ENCODE results near the gene CANT1.

CANT1 gene

DNA sequence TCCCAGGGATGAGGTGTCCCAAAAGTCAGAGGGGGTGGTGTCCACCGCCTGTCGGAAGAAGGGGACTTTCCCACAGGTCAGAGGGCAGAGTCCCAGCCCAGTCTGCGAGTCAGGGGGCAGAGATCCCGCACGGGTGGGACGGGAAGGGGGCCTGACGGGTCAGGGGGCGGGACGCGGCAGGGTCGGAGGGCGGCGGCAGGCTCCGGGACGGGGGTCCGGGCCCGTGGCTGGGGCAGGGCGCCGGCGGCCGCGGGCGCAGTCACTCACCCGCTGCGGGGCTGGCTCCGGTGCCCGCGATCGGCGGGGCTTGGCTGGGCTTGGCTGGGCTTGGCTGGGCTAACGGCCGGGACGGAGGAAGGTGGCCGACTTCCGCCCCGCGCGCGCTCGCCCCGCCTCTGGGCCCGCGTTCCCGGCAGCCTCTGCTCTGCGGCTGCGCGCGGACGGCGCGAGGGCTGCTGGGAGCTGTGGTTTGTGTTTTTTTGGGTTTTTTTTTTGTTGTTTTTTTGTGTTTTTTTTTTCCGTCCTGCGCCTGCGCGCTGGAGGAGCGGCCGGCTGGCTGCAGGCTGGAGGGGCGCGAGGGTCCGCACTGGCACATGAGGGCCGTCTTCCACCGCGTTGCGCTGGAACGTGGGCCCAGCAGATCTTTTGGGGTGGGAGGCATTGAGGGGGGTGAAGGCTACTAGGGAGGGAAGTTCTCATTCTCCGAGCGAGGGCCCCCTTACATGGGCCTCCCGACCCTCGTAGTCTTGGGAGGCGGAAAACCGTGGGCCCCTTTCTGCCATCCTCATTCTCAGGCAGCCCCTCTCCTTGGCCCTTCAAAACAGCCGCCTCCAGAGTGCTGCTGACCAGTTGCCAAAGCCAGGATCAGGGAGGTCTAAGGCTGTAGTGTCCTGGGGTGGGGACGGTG is at the start of gene CANT1:
Gene CANT1, minus strand, starts transcription at position 368 of the 907 bp plus-strand sequence. CDS start 12,142 bp downstream, outside the sequence.
- DNase-seq: peak; percentile 87

DNA sequence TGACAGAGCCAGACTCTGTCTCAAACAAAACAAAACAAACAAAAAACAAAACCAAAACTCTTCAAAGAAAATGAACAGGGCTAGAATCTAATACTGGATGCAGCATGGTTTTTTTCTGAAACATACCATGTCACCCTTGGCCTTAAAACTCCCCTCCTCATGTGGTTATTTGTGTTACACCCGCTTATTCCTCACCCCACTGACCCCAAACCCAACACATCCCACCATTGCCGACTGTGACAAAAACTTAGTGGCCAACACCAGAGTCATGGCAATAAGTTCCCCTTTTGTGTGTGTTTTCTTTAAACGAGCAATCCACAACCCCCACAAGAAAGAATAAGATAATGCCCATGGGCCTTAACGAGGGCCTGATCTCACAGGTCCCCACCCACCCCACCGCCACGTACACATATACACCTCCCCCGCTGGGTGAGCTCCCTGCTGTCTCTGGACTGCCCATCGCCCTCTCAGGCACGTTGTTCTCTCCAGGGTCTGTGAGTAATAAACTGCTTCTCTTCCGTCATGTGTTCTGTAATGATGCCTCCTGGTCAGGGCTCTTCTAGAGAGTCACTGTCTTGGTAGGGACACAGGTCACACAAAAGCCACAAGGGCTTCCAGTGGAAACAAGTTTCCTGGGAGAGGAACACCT is 48.3 kb upstream of the CANT1 start:
- DNase-seq: no peak

DNA sequence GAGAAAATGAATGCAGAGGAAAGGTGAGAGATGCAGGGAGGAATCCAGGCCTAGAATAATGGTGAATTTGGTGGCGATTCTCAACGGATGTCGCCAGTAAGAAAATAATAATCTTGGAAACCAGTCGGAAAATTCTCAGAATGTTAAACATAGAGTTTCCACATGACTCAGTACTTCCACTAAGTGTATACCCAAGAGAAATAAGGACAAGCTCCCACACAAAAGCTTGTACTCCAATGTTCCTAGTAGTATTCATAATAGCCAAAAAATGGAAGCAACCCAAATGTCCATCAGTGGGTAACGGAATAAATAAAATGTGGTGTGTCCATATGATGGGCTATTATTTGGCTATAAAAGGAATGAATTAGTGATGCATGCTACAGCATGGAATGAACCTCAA is 45.6 kb upstream of the CANT1 start:
- DNase-seq: no peak

DNA sequence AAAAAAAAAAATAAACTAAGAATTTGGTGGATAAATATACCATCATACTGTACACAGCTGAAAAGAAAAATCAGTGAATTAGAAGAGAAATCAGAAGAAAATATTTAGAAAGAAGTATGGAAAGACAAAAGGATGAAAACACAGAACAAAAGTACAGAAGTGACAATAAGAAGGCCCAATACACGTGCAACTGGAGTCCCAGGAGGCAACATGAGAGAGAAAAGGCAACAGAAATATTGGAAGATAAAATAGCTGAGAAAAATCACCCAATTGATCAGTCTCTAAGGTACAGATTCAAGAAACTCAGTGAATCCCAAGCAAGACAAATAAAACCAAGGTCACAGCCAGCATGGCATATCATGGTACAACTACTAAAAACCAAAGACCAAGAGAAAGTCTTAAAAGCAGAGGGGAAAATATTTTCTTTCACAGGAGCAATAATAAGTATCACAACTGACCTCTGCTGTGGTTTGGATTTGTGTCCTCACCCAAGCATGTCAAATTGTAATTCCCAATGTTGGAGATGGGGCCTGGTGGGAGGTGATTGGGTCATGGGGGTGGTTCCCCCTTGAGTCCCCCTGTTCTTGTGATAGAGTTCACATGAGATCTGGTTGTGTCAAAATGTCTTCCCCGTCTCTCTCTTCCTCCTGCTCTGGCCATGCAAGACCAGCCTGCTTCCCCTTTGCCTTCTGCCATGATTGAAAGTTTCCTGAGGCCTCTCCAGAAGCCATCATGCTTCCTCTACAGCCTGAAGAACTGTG is 44.8 kb upstream of the CANT1 start:
- no peak for DNase-seq

DNA sequence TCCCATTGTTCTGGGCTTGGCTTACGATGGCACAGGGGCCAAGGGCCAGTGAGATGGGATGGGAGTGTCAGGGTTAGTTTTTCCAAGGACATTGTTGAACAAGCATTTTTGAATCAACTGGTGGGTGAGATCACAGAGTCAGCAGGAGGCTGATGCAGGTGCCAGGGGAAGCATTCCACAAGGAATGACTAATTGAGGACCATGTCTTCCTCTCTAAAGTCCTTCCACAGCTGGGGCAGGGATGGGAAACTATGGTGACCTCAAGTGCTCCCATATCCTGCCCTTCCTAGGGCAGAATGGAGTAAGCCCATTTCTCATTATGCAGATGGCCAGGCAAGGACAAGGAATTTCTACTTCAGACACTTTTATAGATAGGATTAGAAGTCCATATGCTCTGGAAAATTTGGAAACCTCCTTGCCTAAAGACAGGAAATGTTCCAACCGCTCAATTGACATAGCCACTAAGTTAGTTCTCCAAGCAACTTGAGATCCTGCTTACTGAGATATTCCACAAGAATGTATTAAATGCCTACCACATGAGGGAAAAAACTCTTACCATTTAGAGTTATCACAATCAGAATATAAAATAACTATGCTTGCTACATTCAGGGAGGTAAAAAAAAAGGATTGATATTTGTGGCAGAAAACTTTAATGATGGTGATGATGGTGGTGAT is 43.8 kb upstream of the CANT1 start:
- no peak for DNase-seq

DNA sequence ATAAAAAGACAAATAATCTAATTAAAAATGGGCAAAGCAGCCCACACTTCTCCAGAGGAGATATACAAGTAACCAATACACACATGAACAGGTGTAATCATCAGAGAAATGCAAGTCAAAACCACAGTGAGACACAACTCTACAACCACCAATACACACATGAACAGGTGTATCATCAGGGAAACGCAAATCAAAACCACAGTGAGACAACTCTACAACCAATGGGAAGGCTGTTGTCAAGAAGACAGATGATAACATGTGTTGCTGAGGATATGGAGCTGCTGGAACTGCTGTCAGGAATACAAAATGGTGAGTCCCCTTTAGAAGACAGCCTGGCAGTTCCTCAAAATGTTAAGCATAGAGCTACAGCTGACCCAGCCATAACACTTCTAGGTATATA is 42.6 kb upstream of the CANT1 start:
- DNase-seq: no peak

DNA sequence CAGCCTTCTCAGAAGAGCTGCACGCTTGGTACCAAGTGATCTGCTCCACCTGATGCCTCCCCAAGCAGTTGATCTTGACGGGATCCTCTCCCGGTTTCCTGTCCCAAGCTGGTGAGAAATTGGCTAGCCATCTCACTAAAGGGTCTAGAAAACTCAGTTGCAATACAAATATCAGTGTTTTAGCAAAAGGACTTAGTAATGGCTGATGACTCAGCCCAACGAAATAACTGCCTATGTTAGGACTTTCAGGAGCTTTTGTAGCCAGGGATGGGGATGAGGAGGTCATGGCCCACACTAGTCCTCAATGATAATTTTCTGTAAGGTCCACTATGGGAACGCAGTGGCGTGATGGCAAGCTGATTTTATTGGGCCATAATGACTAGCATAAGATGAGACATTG is 41.7 kb upstream of the CANT1 start:
- no peak for DNase-seq

DNA sequence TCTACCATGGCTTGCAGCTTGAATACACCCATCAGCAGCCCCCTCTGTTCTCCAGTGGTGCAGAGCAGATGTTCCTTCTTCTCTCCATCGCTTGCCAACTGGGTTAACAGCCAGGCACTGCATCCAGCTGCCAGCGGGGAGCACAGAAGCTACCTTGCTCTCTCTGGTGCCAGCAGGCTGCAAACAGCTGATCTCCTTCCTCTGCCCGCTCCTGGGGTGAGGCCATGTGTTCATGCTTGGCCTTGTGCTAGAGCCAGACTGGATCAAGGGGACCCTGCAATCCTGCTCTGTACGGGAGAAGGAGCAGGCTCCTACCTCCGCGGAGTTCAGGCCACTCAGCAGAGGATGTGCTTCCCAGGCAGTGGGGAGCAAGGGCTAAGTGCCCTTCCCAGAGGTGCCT is 41.0 kb upstream of the CANT1 start:
- no peak for DNase-seq

DNA sequence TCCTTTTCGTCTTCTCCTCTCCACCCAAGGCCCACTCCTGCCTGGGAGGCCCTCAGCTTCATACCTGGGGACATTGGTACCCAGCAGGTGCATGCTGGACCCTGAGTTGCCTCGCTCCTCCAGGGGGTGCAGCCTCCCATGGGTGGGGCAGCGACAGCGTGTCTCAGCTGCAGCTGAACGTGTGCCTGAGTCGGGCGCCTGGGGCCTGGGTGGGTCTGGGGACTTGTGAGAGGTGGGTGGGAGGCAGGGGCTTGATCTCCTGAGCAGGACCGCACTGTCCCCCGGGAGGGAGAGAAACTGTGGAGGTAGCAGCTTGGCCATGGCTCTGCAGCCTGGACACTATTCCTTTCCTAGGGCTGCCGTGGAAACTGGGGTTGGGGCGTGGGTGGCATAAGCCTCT is 40.3 kb upstream of the CANT1 start:
- DNase-seq: no peak

DNA sequence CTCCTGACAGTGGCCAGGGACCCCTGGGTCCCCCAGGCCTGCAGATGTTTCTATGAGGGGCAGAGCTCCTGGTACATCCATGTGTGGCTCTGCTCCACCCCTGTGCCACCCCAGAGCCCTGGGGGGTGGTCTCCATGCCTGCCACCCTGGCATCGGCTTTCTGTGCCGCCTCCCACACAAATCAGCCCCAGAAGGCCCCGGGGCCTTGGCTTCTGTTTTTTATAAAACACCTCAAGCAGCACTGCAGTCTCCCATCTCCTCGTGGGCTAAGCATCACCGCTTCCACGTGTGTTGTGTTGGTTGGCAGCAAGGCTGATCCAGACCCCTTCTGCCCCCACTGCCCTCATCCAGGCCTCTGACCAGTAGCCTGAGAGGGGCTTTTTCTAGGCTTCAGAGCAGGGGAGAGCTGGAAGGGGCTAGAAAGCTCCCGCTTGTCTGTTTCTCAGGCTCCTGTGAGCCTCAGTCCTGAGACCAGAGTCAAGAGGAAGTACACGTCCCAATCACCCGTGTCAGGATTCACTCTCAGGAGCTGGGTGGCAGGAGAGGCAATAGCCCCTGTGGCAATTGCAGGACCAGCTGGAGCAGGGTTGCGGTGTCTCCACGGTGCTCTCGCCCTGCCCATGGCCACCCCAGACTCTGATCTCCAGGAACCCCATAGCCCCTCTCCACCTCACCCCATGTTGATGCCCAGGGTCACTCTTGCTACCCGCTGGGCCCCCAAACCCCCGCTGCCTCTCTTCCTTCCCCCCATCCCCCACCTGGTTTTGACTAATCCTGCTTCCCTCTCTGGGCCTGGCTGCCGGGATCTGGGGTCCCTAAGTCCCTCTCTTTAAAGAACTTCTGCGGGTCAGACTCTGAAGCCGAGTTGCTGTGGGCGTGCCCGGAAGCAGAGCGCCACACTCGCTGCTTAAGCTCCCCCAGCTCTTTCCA is 39.5 kb upstream of the CANT1 start:
- no peak for DNase-seq

DNA sequence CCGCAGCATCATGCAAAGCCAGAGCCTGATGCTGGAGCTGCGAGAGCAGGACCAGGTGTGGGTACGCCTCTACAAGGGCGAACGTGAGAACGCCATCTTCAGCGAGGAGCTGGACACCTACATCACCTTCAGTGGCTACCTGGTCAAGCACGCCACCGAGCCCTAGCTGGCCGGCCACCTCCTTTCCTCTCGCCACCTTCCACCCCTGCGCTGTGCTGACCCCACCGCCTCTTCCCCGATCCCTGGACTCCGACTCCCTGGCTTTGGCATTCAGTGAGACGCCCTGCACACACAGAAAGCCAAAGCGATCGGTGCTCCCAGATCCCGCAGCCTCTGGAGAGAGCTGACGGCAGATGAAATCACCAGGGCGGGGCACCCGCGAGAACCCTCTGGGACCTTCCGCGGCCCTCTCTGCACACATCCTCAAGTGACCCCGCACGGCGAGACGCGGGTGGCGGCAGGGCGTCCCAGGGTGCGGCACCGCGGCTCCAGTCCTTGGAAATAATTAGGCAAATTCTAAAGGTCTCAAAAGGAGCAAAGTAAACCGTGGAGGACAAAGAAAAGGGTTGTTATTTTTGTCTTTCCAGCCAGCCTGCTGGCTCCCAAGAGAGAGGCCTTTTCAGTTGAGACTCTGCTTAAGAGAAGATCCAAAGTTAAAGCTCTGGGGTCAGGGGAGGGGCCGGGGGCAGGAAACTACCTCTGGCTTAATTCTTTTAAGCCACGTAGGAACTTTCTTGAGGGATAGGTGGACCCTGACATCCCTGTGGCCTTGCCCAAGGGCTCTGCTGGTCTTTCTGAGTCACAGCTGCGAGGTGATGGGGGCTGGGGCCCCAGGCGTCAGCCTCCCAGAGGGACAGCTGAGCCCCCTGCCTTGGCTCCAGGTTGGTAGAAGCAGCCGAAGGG is 38.6 kb upstream of the CANT1 start:
- DNase-seq: no peak

DNA sequence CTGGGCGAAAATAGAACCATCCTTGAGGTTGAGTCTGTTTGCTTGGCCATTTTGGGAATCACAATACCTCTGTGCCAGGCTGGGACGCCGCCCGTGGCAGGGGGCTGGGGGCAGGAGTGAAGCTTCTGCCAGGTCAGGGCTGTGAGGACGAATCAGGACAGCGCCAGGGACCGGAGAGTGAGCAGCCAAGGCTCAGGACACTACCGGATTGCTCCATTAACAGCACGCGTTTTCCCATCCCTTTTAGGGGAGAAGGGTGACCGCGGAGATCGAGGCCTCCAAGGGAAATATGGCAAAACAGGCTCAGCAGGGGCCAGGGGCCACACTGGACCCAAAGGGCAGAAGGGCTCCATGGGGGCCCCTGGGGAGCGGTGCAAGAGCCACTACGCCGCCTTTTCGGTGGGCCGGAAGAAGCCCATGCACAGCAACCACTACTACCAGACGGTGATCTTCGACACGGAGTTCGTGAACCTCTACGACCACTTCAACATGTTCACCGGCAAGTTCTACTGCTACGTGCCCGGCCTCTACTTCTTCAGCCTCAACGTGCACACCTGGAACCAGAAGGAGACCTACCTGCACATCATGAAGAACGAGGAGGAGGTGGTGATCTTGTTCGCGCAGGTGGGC is 37.8 kb upstream of the CANT1 start:
- no peak for DNase-seq

DNA sequence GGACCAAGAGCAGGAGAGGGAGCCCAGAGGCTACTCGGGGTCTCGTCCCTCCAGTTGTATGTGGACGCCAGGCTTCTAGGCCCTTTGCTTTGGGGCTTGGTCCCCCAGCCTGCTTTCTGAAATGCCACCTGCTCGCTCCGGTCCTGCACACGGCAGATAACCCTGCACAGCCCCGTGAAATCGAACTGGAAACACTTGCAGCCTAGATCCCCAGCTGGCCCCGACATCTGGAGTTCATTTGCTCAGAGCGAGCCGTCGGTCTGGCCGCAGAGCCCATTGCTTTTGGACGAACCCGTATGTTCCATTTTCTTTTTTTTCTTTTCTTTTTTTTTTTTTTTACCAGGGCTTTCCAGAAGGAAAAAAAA is 37.3 kb upstream of the CANT1 start:
- no peak for DNase-seq

DNA sequence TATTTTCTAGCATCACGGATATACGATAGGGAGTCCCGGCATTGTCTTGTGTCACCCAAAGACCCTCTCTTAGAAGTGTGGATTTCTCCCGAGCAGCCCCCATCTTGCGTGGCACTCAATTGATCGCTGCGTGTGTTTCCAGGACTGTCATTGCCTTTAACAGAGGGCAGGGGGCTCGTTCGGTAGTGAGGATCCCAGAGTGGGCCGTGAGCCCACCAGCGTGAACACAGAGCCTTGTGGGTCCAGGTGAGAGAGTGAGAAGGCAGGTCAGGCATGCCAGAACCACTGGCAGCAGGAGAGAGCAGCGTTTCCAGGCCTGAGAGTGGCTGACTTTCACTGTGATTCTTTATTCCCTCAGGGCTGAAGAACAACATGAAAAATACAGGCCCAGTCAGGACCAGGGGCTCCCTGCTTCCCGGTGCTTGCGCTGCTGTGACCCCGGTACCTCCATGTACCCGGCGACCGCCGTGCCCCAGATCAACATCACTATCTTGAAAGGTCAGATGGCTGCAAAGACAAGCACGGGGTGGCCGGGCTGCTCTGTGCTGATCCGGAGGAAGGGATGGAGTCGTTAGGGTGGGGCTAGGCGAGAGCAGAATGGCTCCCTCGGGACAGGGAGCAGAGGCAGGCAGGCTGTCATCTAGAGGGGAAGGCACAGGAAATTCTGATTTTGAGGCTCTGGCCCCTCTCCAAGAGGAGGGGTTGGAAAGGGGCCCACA is 36.8 kb upstream of the CANT1 start:
- DNase-seq: no peak

DNA sequence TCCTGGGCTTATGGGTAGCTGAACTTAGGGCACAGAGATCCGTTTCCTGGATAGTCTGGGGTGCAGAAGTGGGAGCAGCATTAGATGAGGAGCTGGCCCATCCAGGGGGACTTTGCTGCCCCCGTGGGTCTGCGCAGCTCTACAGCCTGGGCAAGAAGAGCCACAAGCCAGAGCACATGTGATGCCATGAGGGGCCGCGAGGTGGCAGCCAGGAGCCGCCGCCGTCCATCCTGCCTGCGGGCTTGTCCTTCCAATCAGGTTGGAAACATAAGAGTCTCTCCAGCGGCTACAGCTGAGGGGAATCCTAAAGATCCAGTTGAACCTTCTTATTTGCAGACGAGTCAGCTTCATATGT is 36.3 kb upstream of the CANT1 start:
- DNase-seq: peak; percentile 61

DNA sequence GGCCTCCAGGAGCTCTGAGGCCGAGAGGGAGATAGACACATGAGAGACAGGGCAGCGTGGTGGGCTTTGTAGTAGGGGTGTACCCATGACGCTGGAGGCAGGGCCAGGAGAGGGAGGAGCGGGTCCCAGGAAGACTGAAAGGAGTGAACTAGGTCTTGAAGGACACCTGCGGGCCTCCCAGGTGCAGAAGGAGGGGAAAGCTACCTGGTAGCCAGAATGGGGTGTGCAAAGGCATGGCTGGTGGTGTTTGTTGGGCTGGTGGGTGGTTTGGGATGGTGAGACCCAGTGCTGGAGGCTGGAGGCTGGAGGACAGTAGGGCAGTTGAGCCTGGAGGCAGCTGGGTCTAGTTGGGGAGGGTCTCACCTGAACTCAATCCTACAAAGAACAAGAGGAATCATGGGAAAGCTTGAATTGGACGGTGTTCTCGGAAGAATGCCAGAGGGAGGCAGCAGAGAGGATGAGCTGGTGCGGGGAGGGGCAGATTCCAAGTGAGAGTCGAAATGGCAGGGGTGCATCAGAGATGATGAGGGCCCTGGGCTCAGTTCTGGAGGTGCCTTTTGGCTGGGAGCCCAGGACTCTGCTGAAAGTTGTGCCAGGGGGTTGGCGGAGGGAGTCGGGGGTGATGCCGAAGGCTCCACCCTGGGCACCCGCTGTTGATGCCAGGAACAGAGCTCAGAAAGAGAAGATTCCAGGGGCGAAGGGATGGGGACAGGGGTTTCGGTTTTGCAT is 35.6 kb upstream of the CANT1 start:
- no peak for DNase-seq

DNA sequence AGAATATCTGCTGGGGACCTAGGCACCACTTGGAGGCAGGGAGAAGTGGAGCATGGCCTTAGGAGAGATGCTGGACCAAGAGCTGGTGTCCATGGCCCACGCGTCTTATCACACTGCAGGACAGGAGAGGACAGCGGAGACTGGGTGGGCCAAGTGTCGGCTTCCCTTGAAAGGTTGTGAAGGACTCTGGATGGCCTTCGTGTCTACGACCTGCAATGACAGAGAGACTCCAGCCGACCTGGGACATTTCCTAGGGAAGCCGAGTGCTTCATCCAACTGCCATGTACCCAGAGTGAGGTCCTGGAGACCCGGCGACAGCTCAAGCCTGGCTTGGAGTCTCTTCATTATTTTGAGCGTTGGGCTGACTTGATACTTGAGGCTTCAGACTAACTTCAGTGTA is 34.9 kb upstream of the CANT1 start:
- DNase-seq: no peak

DNA sequence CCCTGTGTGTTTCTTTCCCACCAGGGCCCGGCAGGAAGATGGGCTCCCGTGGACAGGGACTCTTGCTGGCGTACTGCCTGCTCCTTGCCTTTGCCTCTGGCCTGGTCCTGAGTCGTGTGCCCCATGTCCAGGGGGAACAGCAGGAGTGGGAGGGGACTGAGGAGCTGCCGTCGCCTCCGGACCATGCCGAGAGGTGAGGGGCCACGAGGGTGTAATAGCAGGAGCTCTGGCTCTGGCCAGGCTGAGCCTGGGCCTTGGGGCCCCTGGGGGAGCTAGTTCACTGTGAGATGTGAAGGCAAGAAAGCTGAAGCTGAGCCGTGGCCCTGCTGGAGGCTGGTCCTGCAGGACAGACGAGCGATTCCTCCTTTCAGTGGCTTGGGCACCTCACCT is 34.4 kb upstream of the CANT1 start:
- DNase-seq: no peak
